Adrenal gland (tissue), 5 donors: Measurements from ENCODE around the gene SLC6A1.

Source experiments
- CTCF ChIP-seq, 6 experiments: fragments of 450-650 bp in 4 of 6; fragments of 200-600 bp in 2 of 6; sonication (generic) in 1 of 6; IDR thresholded peaks; 1 replicate in 5 of 6; 2 replicates in 1 of 6; pipeline versions ENCODE4 v1.5.1 to v1.8.0; 2016 to 2021; ENCODE audit warnings: antibody characterized with exemption in 6 of 6, mild to moderate bottlenecking in 2 of 6, moderate library complexity in 1 of 6
- POLR2A ChIP-seq, 2 donors: fragments of 450-650 bp; IDR thresholded peaks; one replicate each; pipeline ENCODE4 v1.6.1; 2017; ENCODE audit warnings: antibody characterized with exemption in 2 of 2, mild to moderate bottlenecking in 2 of 2, moderate library complexity in 1 of 2
- donor health status: DM: no; HTN: no; CAD: no.

- TF ChIP-seq CTCF (IDR thresholded peaks at IDR 0.05) (no peak), POLR2A (IDR thresholded peaks at IDR 0.05) (no peak)
Measured at GRCh38 chr3:11019116-11019819, 26.7 kb downstream of the SLC6A1 start.
